Measurements from ENCODE around the gene IFIT1B.

- no peak for TF ChIP-seq TAF1 (IDR thresholded peaks at IDR 0.05; ENCODE audit: borderline replicate concordance, low read depth, low read length)
- TF ChIP-seq CTCF (IDR thresholded peaks at IDR 0.05 in 2 of 3, conservative IDR thresholded peaks at IDR 0.05 in 1 of 3; ENCODE audit: control insufficient read depth in 2 of 3, extremely low read depth in 1 of 3, insufficient read depth in 1 of 3, low read depth in 3 of 3, low read length in 3 of 3), result no peak
- TF ChIP-seq CHD4 (IDR thresholded peaks at IDR 0.05), result no peak
- no peak for TF ChIP-seq ZNF207 (IDR thresholded peaks at IDR 0.05; ENCODE audit: borderline replicate concordance)
- no peak for TF ChIP-seq ZNF687 (IDR thresholded peaks at IDR 0.05)
- TF ChIP-seq EZH2 (IDR thresholded peaks at IDR 0.05; ENCODE audit: borderline replicate concordance, control insufficient read depth, low read depth, low read length), result no peak
Measured at GRCh38 chr10:89355394-89355931, 22.4 kb upstream of the IFIT1B start.
